ENCODE measurements around the gene NAA80. TPM values are rescaled to one million over a fixed set of nuclear protein-coding genes. Genes with fewer than 3 reads are reported as not detected.

Gene NAA80, protein sequence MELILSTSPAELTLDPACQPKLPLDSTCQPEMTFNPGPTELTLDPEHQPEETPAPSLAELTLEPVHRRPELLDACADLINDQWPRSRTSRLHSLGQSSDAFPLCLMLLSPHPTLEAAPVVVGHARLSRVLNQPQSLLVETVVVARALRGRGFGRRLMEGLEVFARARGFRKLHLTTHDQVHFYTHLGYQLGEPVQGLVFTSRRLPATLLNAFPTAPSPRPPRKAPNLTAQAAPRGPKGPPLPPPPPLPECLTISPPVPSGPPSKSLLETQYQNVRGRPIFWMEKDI
- polyA plus RNA-seq = 9.6 TPM
- long read RNA-seq, donor 1 = 0 reads
- long read RNA-seq, donor 2, partial matches to known transcripts = 0 of 3 reads
- long read RNA-seq, donor 2, other reads (novel, unspliced or antisense) = 0 of 3 reads
- long read RNA-seq, donor 3 = 0 reads
- long read RNA-seq, donor 4, partial matches to known transcripts = 0 of 1 reads
- long read RNA-seq, donor 4, other reads (novel, unspliced or antisense) = 0 of 1 reads
- long read RNA-seq, donor 5 = 0 reads
- long read RNA-seq, donor 6, partial matches to known transcripts = 0 of 1 reads
- long read RNA-seq, donor 6, other reads (novel, unspliced or antisense) = 0 of 1 reads
- long read RNA-seq, donor 7, partial matches to known transcripts = 0 of 1 reads
- long read RNA-seq, donor 7, other reads (novel, unspliced or antisense) = 0 of 1 reads
- long read RNA-seq, donor 8, partial matches to known transcripts = 0 of 1 reads
- long read RNA-seq, donor 8, other reads (novel, unspliced or antisense) = 0 of 1 reads
- long read RNA-seq, donor 9, partial matches to known transcripts = 0 of 3 reads
- long read RNA-seq, donor 9, other reads (novel, unspliced or antisense) = 0 of 3 reads
- long read RNA-seq, donor 10 = 0 reads
- long read RNA-seq, donor 11, partial matches to known transcripts = 0 of 2 reads
- long read RNA-seq, donor 11, other reads (novel, unspliced or antisense) = 0 of 2 reads

DNA sequence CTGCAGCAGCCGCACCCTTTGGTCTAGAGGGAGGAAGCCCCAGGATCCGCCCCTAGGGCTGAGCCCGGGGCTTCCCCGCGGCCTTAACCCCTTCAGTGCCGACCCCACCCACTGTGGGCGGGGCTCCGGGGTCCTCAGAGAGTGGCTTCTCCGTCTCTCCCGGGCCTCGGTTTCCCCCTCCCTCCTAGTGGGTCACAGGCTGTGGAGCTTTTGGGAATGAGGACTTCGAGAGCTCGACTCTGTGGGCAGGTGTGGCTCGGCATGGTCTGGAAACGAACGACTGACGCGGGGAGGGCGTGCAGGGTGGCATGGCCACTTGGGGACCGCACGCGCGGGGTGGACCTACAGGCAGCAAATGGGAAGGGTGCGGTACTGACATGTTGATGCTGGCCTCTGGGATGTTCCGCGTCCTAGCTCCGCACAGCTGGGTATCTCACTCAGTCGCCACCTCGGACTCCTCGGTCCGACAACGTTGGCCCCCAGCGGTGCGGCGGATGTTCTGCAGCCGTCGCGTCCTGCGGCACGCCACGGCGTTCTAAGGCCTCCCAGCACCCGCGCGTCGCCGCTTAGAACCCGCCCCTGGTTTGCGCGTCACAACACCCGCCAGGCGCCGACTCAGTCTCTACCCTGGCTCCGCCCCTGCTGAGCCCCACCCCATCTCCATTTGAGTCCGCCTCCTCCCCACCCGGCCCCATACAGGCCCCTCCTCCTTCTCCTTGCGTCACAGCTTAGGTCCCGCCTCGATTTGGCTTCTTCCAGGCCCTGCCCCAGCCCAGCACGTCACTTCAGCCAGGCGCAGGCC is at the start of gene NAA80, which contains the start of gene HYAL3:
NAA80 (minus strand) TSS at position 570 of the 802 bp plus-strand sequence. CDS start 1,942 bp downstream, outside the sequence.
HYAL3 (minus strand) TSS at position 570 of the 802 bp plus-strand sequence. CDS start 3,803 bp downstream, outside the sequence.
- peak within 1 kb of the TSS; percentile 81 for H3K27ac ChIP-seq (ENCODE audit: low read length)
- H3K27me3 ChIP-seq (ENCODE audit: control insufficient read depth, insufficient read depth, low read length) = no peaks in the 10 kb centered on the region
- no CpG with 5 or more reads among the region's 61 CpGs for WGBS (ENCODE audit: insufficient coverage, low lambda C conversion rate)
- no peaks in the 10 kb centered on the region for H3K36me3 ChIP-seq (ENCODE audit: control insufficient read depth, insufficient read depth, low read length)
- no peaks in the 10 kb centered on the region for H3K9me3 ChIP-seq (ENCODE audit: control insufficient read depth, low read depth, low read length)
- peak; percentile 99 to 100 for DNase-seq
- H3K4me3 ChIP-seq (ENCODE audit: low read length) = peak within 1 kb of the TSS; percentile 69
- peaks cover 39% of the 10 kb centered on the region for H3K4me1 ChIP-seq (ENCODE audit: control insufficient read depth, insufficient read depth, low read length)

DNA sequence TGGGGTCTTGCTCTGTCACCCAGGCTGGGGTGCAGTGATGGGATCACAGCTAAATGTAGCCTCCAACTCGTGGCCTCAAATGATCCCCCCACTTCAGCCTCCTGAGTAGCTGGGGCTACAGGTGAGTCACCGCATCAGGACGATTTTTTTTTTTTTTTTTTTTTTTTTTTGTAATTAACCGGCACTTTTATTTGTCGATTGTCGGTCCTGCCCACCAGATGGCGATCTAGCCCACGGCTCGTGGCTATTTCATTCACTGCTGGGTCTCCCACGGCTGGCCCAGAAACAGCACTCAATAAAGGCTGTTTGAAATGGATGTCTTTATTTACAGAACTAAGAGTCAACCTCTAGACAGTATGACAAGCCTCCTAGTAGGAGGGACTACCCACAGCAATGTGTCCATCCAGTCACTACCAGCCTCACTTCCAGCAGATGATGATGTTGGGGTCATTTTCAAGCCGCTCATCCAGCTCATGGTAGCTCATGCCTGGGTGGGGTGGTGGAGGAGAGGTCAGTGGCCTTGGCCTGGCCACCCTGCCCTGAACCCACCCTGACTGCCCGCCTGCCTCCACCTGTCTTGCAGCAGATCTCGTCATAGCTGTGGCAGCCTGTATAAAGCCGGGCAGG is 48.1 kb upstream of the NAA80 start:
- DNase-seq = peak; percentile 59 to 64
- peaks cover 26% of the 10 kb centered on the region for H3K36me3 ChIP-seq (ENCODE audit: control insufficient read depth, insufficient read depth, low read length)
- no peak overlapping the region for H3K4me3 ChIP-seq (ENCODE audit: low read length)
- WGBS (ENCODE audit: insufficient coverage, low lambda C conversion rate) = no CpG with 5 or more reads among the region's 14 CpGs
- peaks cover 33% of the 10 kb centered on the region for H3K4me1 ChIP-seq (ENCODE audit: control insufficient read depth, insufficient read depth, low read length)
- no peaks in the 10 kb centered on the region for H3K9me3 ChIP-seq (ENCODE audit: control insufficient read depth, low read depth, low read length)
- no peak overlapping the region for H3K27ac ChIP-seq (ENCODE audit: low read length)
- no peaks in the 10 kb centered on the region for H3K27me3 ChIP-seq (ENCODE audit: control insufficient read depth, insufficient read depth, low read length)

DNA sequence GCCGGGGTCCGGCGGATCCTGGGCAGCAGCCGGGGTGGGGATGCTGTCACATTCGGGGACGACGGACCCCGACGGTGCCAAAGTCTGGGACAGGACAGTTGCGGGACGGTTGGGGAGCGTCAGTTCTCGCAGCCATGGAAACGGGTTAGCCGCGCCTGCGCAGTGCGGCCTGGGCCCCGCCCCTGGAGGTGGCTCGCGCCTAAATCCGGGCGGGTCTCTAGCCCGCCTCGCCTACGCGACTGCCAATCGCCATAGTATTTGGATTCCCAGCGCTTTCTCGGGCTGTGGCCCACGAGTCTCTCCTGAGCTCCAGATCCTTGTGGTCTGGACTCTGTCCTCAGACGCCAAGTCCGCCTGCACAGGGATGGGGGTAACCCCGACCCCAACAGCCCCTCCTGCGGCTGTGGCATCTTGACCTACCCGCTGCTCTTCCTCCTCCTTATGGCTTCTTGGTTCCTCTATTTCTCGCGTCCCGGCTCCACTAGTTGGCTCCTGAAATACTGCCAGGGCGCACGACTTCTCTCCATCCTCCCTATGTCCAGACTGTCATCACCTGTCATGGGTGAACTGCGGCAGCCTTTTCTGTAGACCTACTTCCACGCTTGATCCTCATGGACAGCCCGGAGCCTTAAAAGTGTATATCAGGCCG is 46.5 kb upstream of the NAA80 start, which contains the start of gene ZMYND10:
ZMYND10 (minus strand) TSS at position 147 of the 649 bp plus-strand sequence. CDS start 153 bp downstream, outside the sequence.
- no peak within 1 kb of the TSS for H3K27ac ChIP-seq (ENCODE audit: low read length)
- peaks cover 26% of the 10 kb centered on the region for H3K4me1 ChIP-seq (ENCODE audit: control insufficient read depth, insufficient read depth, low read length)
- H3K36me3 ChIP-seq (ENCODE audit: control insufficient read depth, insufficient read depth, low read length) = peaks cover 20% of the 10 kb centered on the region
- DNase-seq = peak in 1 of 2 donors; percentile 42
- peaks cover 10% of the 10 kb centered on the region for H3K27me3 ChIP-seq (ENCODE audit: control insufficient read depth, insufficient read depth, low read length)
- peak within 1 kb of the TSS; percentile 27 for H3K4me3 ChIP-seq (ENCODE audit: low read length)
- WGBS (ENCODE audit: insufficient coverage, low lambda C conversion rate) = no CpG with 5 or more reads among the region's 45 CpGs
- H3K9me3 ChIP-seq (ENCODE audit: control insufficient read depth, low read depth, low read length) = no peaks in the 10 kb centered on the region

DNA sequence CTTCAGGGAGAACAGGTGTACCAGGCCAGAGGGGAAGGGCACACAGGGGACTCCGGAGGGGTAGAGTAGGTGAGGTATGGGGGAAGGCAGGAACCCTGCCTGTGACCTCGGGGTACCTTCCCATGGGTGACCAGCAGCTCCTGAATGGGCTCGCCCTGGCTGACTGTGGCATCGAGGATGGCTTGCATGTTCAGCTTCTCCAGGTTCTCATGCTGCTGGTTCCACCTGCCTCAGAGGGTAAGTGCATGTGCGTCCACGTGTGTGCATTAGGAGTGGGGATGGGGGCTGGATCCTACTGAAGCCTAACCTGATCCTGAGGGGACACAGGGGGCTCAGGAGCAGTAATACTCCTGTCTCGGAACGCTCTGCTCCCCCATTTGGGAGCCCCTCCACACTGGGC is 45.8 kb upstream of the NAA80 start:
- peaks cover 16% of the 10 kb centered on the region for H3K27me3 ChIP-seq (ENCODE audit: control insufficient read depth, insufficient read depth, low read length)
- no peak for DNase-seq
- H3K27ac ChIP-seq (ENCODE audit: low read length) = no peak overlapping the region
- no CpG with 5 or more reads among the region's 8 CpGs for WGBS (ENCODE audit: insufficient coverage, low lambda C conversion rate)
- H3K4me3 ChIP-seq (ENCODE audit: low read length) = peak overlapping the region; percentile 27
- peaks cover 3% of the 10 kb centered on the region for H3K9me3 ChIP-seq (ENCODE audit: control insufficient read depth, low read depth, low read length)
- H3K36me3 ChIP-seq (ENCODE audit: control insufficient read depth, insufficient read depth, low read length) = peaks cover 20% of the 10 kb centered on the region
- peaks cover 22% of the 10 kb centered on the region for H3K4me1 ChIP-seq (ENCODE audit: control insufficient read depth, insufficient read depth, low read length)

DNA sequence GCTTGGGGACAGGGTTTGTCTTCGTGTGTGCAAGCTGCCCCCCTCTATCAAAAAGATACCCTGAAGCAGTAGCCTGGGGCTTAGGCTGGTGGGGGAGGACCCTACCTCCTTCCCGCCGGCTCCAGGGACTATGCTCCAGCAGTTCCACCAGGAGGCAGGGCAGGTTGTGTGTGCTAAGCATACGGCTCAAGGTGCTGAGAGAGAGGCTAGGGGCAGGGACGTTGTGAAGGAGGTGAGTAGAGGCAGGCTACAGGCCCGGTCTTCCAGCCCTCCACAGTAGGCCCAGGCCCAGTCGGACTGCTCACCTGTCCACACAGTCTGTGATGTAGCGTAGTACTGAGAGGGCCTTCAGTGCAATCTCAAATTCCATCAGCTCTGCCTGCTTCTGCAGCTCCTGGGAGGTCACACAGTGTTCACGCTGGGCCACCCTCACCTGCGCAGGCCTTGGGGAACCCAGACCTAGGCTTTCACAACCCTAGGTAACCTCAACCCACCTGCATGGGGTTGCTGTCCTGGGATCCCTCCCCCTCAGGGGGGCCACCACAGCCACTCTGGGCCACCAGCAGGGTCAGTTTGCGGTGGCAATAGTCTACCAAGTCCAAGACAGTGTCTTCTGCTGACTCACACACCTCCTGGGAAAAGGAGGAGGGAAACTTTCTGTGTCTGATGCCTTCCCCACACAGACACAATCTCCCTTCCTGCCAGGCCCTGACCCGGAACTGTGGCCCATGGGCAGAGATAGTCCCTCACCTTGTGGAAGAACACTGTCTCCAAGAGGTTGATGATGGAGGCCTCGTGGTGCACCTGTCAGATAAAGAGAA is 43.8 kb upstream of the NAA80 start:
- no peak overlapping the region for H3K4me3 ChIP-seq (ENCODE audit: low read length)
- peaks cover 3% of the 10 kb centered on the region for H3K9me3 ChIP-seq (ENCODE audit: control insufficient read depth, low read depth, low read length)
- no CpG with 5 or more reads among the region's 13 CpGs for WGBS (ENCODE audit: insufficient coverage, low lambda C conversion rate)
- H3K27ac ChIP-seq (ENCODE audit: low read length) = no peak overlapping the region
- H3K36me3 ChIP-seq (ENCODE audit: control insufficient read depth, insufficient read depth, low read length) = peaks cover 7% of the 10 kb centered on the region
- H3K4me1 ChIP-seq (ENCODE audit: control insufficient read depth, insufficient read depth, low read length) = peaks cover 13% of the 10 kb centered on the region
- no peak for DNase-seq
- peaks cover 20% of the 10 kb centered on the region for H3K27me3 ChIP-seq (ENCODE audit: control insufficient read depth, insufficient read depth, low read length)

DNA sequence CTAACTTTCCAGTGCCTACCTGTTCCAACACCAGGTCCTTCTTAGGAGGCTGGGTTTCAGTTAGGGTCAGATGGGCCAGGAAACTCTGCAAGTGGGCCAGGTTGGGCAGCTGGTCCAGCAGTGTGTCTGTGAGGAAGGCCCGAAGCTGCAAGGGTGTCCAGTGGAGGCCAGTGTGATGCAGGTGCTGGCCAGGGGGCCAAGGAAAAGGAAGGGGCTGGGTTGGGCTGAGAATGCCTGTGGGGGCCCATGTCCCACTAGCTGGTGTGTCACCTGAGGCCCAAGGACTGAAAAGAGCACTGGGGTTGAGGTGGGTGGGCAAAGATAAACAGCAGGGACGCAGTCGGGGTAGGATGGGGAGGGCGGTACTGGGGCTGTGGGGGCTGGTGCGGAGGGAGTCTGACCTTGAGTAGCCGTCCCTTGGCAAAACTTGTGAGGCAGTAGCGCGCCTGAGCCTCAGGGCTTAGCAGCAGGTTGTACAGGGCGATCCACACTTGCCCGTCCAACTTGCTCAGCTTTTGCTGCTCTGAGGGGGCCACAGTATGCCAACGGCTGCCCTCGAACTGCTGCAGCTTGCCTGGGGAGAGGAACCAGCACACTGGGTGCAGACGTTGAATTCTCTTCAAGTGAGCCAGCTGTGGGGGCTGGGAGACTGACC is 42.9 kb upstream of the NAA80 start:
- Histone ChIP-seq H3K9me3 (ENCODE audit: control insufficient read depth, low read depth, low read length) (peaks cover 6% of the 10 kb centered on the region), H3K4me3 (ENCODE audit: low read length) (no peak overlapping the region), H3K36me3 (ENCODE audit: control insufficient read depth, insufficient read depth, low read length) (no peaks in the 10 kb centered on the region), H3K27me3 (ENCODE audit: control insufficient read depth, insufficient read depth, low read length) (peaks cover 20% of the 10 kb centered on the region), H3K27ac (ENCODE audit: low read length) (no peak overlapping the region), H3K4me1 (ENCODE audit: control insufficient read depth, insufficient read depth, low read length) (peaks cover 19% of the 10 kb centered on the region)
- WGBS (ENCODE audit: insufficient coverage, low lambda C conversion rate) = no CpG with 5 or more reads among the region's 13 CpGs
- no peak for DNase-seq

DNA sequence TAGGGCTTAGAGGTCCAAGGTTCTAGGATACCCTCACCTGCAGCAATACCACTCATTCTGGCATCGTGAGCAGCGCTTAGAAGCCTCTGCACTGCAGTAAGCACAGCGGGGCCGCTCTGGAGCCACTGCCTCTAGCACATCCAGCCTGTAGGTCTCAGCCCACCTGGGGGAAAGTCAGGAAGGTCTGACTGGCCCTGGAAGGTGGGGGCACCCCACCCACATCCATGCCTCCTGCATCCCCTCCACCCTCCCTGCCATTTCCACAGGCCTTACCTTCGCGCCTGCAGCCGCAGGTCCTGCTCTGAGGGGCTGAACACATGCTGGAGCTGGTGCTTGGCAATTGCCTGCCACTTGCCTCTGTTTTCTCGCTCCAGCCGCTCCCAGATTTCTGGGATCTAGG is 42.3 kb upstream of the NAA80 start:
- Histone ChIP-seq H3K4me1 (ENCODE audit: control insufficient read depth, insufficient read depth, low read length) (peaks cover 19% of the 10 kb centered on the region), H3K9me3 (ENCODE audit: control insufficient read depth, low read depth, low read length) (peaks cover 6% of the 10 kb centered on the region), H3K4me3 (ENCODE audit: low read length) (peak overlapping the region; percentile 27), H3K36me3 (ENCODE audit: control insufficient read depth, insufficient read depth, low read length) (no peaks in the 10 kb centered on the region), H3K27ac (ENCODE audit: low read length) (no peak overlapping the region), H3K27me3 (ENCODE audit: control insufficient read depth, insufficient read depth, low read length) (peaks cover 20% of the 10 kb centered on the region)
- DNase-seq = no peak
- WGBS (ENCODE audit: insufficient coverage, low lambda C conversion rate) = no CpG with 5 or more reads among the region's 9 CpGs

DNA sequence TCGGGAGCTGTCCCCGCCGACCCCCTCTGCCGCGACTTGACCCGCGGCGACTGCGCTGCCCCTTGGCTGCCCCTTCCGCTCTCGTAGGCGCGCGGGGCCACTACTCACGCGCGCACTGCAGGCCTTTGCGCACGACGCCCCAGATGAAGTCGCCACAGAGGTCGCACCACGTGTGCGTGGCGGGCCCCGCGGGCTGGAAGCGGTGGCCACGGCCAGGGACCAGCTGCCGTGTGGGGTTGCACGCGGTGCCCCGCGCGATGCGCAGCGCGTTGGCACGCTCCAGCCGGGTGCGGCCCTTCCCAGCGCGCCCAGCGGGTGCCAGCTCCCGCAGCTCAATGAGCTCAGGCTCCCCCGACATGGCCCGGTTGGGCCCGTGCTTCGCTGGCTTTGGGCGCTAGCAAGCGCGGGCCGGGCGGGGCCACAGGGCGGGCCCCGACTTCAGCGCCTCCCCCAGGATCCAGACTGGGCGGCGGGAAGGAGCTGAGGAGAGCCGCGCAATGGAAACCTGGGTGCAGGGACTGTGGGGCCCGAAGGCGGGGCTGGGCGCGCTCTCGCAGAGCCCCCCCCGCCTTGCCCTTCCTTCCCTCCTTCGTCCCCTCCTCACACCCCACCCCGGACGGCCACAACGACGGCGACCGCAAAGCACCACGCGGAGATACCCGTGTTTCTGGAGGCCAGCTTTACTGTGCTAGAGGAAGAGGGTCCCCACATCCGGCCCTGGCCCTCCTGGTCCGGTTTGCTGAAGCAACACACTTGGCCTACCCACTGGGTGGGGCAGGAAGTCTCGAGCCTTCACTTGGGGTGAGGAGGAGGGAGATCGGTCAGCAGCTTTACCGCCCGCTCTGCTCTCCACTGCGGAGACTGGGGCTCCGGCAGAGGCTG is 41.5 kb upstream of the NAA80 start, which contains the start of gene RASSF1:
RASSF1 (minus strand) TSS at position 389 of the 882 bp plus-strand sequence; CDS start at position 358, 31 bp downstream.
- no peaks in the 10 kb centered on the region for H3K36me3 ChIP-seq (ENCODE audit: control insufficient read depth, insufficient read depth, low read length)
- DNase-seq = peak in 1 of 2 donors; percentile 63
- H3K27ac ChIP-seq (ENCODE audit: low read length) = no peak within 1 kb of the TSS
- WGBS (ENCODE audit: insufficient coverage, low lambda C conversion rate) = no CpG with 5 or more reads among the region's 85 CpGs
- peaks cover 20% of the 10 kb centered on the region for H3K27me3 ChIP-seq (ENCODE audit: control insufficient read depth, insufficient read depth, low read length)
- peak within 1 kb of the TSS; percentile 27 for H3K4me3 ChIP-seq (ENCODE audit: low read length)
- peaks cover 23% of the 10 kb centered on the region for H3K4me1 ChIP-seq (ENCODE audit: control insufficient read depth, insufficient read depth, low read length)
- peaks cover 6% of the 10 kb centered on the region for H3K9me3 ChIP-seq (ENCODE audit: control insufficient read depth, low read depth, low read length)
